ENCODE results near the gene ABHD17B. TPM values are rescaled to one million over a fixed set of nuclear protein-coding genes. Genes with fewer than 3 reads are reported as not detected.

Gene ABHD17B
- polyA plus RNA-seq, 2 of the 4 experiments (the other 2 are of a cell fraction), result 16.6 to 25.3 TPM

DNA sequence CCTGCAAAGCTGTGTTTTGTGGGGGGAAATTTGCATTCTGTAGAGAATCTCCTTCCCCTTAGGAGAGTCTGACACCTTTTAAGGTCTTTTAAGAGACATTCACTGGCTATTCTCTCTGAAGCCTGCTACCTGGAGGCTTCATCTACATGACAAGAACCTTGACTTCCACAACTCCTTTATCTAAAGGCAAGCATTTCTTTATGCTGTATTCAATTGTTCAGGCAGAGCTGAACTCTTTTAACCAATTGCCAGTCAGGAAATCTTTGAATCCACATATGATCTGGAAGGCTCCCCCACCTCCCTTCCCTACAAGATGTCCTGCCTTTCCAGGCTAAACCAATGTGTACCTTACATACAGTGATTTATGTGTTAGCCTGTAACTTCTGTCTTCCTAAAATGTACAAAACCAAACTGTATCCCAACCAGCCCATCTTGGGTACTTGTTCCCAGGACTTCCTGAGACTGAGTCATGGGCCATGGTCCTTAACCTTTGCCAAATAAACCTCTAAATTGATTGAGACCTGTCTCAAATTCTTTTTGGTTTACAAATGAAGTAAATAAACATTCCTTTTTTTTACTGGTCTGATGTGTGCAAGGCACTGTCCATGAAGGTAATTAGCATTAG is 10.3 kb upstream of the ABHD17B start:
- no peak for FAIRE-seq
- H3K4me2 ChIP-seq, result no peak overlapping the region
- POLR2A ChIA-PET, result no interaction called here
- H3K9me3 ChIP-seq, result no peaks in the 10 kb centered on the region
- TF ChIP-seq NPAS2 (CRISPR knock-in tag; IDR thresholded peaks at IDR 0.05; ENCODE audit: borderline replicate concordance) (no peak), CHD4 (IDR thresholded peaks at IDR 0.05; ENCODE audit: borderline replicate concordance) (no peak), RCOR1 (IDR thresholded peaks at IDR 0.05; ENCODE audit: low read depth, low read length) (no peak), NFE2L2 (conservative IDR thresholded peaks at IDR 0.05; ENCODE audit: low read length) (no peak), HOXB5 (CRISPR knock-in tag; IDR thresholded peaks at IDR 0.05) (no peak), RNF2 (IDR thresholded peaks at IDR 0.05; ENCODE audit: borderline replicate concordance, low read depth) (no peak), CBX2 (IDR thresholded peaks at IDR 0.05; ENCODE audit: borderline replicate concordance, low read depth) (no peak), HOXA7 (CRISPR knock-in tag; IDR thresholded peaks at IDR 0.05) (no peak), SMC3 (IDR thresholded peaks at IDR 0.05) (no peak), RFX5 (IDR thresholded peaks at IDR 0.05) (no peak), ELK1 (IDR thresholded peaks at IDR 0.05; ENCODE audit: low read depth, low read length) (no peak), POLR2A (IDR thresholded peaks at IDR 0.05; ENCODE audit: low read length) (no peak)
- TF ChIP-seq, protein P1, sequence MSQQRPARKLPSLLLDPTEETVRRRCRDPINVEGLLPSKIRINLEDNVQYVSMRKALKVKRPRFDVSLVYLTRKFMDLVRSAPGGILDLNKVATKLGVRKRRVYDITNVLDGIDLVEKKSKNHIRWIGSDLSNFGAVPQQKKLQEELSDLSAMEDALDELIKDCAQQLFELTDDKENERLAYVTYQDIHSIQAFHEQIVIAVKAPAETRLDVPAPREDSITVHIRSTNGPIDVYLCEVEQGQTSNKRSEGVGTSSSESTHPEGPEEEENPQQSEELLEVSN (IDR thresholded peaks at IDR 0.05; ENCODE audit: borderline replicate concordance, low read depth), result no peak
- TF ChIP-seq, protein P2, sequence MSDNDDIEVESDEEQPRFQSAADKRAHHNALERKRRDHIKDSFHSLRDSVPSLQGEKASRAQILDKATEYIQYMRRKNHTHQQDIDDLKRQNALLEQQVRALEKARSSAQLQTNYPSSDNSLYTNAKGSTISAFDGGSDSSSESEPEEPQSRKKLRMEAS (IDR thresholded peaks at IDR 0.05), result no peak
- H3K27ac ChIP-seq, result no peak overlapping the region
- ATAC-seq, result no peak
- DNase-seq (ENCODE audit: low read depth in 1 of 2, low spot score in 1 of 2), result no peak
- H3K4me1 ChIP-seq, result peaks cover 9% of the 10 kb centered on the region; the same call in 1 of the 3 replicates
- no peak overlapping the region for H3K4me3 ChIP-seq
- CTCF ChIA-PET, result no interaction called here

- Histone ChIP-seq H3K9me3 (no peaks in the 10 kb centered on the region), H3K4me1 (peaks cover 9% of the 10 kb centered on the region; the same call in 1 of the 3 replicates), H3K4me3 (no peak overlapping the region), H3K4me2 (no peak overlapping the region), H3K27ac (no peak overlapping the region)
- no peak for TF ChIP-seq TP53 (CRISPR knock-in tag; IDR thresholded peaks at IDR 0.05)
- TF ChIP-seq, protein P3, sequence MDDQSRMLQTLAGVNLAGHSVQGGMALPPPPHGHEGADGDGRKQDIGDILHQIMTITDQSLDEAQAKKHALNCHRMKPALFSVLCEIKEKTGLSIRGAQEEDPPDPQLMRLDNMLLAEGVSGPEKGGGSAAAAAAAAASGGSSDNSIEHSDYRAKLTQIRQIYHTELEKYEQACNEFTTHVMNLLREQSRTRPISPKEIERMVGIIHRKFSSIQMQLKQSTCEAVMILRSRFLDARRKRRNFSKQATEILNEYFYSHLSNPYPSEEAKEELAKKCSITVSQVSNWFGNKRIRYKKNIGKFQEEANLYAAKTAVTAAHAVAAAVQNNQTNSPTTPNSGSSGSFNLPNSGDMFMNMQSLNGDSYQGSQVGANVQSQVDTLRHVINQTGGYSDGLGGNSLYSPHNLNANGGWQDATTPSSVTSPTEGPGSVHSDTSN (IDR thresholded peaks at IDR 0.05), result no peak
- no peak for TF ChIP-seq CHD4 (IDR thresholded peaks at IDR 0.05; ENCODE audit: borderline replicate concordance)
- TF ChIP-seq RAD21 (conservative IDR thresholded peaks at IDR 0.05 in 1 of 2, IDR thresholded peaks at IDR 0.05 in 1 of 2), result no peak
- TF ChIP-seq CBX2 (IDR thresholded peaks at IDR 0.05; ENCODE audit: borderline replicate concordance, low read depth), result no peak
- TF ChIP-seq HOXB5 (CRISPR knock-in tag; IDR thresholded peaks at IDR 0.05), result no peak
- TF ChIP-seq ATOH8 (CRISPR knock-in tag; IDR thresholded peaks at IDR 0.05; ENCODE audit: low read depth), result no peak
- TF ChIP-seq HES2 (IDR thresholded peaks at IDR 0.05), result no peak
- TF ChIP-seq FOXS1 (CRISPR knock-in tag; IDR thresholded peaks at IDR 0.05), result no peak
- TF ChIP-seq ZC3H11A (IDR thresholded peaks at IDR 0.05), result no peak
- no peak for TF ChIP-seq EP300 (IDR thresholded peaks at IDR 0.05)
- TF ChIP-seq NFE2L2 (conservative IDR thresholded peaks at IDR 0.05; ENCODE audit: low read length), result no peak
- TF ChIP-seq MAFK (IDR thresholded peaks at IDR 0.05; ENCODE audit: partially characterized antibody), result no peak
- no peak for TF ChIP-seq RARB (CRISPR knock-in tag; IDR thresholded peaks at IDR 0.05)
- TF ChIP-seq NPAS2 (CRISPR knock-in tag; IDR thresholded peaks at IDR 0.05; ENCODE audit: borderline replicate concordance), result no peak
- TF ChIP-seq, protein P4, sequence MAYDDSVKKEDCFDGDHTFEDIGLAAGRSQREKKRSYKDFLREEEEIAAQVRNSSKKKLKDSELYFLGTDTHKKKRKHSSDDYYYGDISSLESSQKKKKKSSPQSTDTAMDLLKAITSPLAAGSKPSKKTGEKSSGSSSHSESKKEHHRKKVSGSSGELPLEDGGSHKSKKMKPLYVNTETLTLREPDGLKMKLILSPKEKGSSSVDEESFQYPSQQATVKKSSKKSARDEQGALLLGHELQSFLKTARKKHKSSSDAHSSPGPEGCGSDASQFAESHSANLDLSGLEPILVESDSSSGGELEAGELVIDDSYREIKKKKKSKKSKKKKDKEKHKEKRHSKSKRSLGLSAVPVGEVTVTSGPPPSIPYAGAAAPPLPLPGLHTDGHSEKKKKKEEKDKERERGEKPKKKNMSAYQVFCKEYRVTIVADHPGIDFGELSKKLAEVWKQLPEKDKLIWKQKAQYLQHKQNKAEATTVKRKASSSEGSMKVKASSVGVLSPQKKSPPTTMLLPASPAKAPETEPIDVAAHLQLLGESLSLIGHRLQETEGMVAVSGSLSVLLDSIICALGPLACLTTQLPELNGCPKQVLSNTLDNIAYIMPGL (CRISPR knock-in tag; IDR thresholded peaks at IDR 0.05; ENCODE audit: borderline replicate concordance), result no peak
- TF ChIP-seq ZSCAN20 (CRISPR knock-in tag; IDR thresholded peaks at IDR 0.05), result no peak
- no peak for TF ChIP-seq RFX5 (IDR thresholded peaks at IDR 0.05)
- TF ChIP-seq HDAC2 (IDR thresholded peaks at IDR 0.05), result no peak
- TF ChIP-seq GATA3 (IDR thresholded peaks at IDR 0.05; ENCODE audit: borderline replicate concordance), result no peak
- no peak for ATAC-seq
- no peak for DNase-seq (ENCODE audit: low read depth in 1 of 2, low spot score in 1 of 2)
- ChIA-PET POLR2A (no interaction called here), CTCF (interaction anchor here (1.4 kb wide), 1 partner anchor 114 kb away, joined by 3 read pairs; no protein-coding TSS in a partner anchor)
- WGBS (ENCODE audit: missing lambda C conversion rate), result 92% methylated on average over 1 of the region's 1 CpG
- FAIRE-seq, result no peak
Measured at GRCh38 chr9:71920456-71921189, 9.6 kb upstream of the ABHD17B start.

All from A549 (cell line).